ENCODE data around the gene OR2D2. TPM values are rescaled to one million over a fixed set of nuclear protein-coding genes. Genes with fewer than 3 reads are reported as not detected.
"Not testable (repeated sequence)": the region's sequence is repeated elsewhere in the genome, so short reads cannot be mapped to it uniquely, and the experiment has no call there.

OR2D2 gene, protein sequence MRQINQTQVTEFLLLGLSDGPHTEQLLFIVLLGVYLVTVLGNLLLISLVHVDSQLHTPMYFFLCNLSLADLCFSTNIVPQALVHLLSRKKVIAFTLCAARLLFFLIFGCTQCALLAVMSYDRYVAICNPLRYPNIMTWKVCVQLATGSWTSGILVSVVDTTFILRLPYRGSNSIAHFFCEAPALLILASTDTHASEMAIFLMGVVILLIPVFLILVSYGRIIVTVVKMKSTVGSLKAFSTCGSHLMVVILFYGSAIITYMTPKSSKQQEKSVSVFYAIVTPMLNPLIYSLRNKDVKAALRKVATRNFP
- 0.20 TPM for total RNA-seq

DNA sequence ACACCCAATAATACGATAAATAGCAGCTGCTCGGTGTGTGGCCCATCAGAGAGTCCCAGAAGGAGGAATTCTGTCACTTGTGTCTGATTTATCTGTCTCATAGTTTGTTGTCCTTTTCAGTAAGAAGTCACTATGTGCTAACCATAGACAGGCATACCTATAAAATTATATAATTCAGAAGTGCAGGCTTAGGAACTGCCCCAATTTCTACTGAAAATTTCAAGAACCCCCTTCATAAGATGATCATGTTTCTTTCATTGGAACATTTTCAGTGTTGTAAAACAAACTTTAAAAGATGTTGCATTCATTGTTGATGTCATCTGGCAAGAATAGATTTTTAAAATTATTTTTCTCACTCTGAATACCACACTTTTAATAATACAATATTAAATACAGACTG, at the start of gene OR2D2:
TSS of gene OR2D2 (minus strand) at position 101 of the 400 bp plus-strand sequence. CDS start at position 101, 0 bp downstream.
- no peak for ATAC-seq

GRCh38 chr11:6941970-6942369, 49.7 kb upstream of the OR2D2 start:
- ATAC-seq: no peak

GRCh38 chr11:6932145-6932544, 39.8 kb upstream of the OR2D2 start:
- ATAC-seq: no peak

DNA sequence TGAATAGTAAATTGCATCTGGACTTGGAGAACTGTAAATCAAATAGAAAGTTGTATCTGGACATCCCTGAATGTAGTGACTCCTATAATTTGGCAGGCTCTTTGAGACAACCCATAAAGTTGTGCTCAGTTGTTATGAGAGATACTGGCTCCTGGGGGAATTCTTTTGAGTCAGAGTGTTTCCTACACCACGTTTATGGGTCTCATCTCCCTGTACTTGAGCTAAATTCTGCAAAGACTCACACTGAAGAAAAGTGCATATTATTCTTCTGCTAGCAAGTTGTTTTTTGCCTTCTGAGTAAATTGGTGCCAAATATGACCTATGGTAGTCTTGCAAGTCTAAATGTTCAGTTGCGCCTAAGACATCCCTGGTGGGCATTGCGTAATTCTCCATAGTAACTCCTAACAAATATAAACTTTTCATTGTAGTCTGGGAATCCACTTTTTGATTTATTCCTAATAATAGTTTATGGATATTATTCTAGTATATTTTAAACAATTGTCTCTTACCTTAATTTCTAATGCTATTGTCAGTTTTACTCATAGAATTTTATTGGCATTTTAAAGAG, 38.9 kb upstream of the OR2D2 start:
- ATAC-seq: no peak

- no peak for ATAC-seq
Observed at GRCh38 chr11:6928916-6929315, 36.6 kb upstream of the OR2D2 start.

GRCh38 chr11:6927030-6927617, 34.8 kb upstream of the OR2D2 start:
- ATAC-seq: no peak

DNA sequence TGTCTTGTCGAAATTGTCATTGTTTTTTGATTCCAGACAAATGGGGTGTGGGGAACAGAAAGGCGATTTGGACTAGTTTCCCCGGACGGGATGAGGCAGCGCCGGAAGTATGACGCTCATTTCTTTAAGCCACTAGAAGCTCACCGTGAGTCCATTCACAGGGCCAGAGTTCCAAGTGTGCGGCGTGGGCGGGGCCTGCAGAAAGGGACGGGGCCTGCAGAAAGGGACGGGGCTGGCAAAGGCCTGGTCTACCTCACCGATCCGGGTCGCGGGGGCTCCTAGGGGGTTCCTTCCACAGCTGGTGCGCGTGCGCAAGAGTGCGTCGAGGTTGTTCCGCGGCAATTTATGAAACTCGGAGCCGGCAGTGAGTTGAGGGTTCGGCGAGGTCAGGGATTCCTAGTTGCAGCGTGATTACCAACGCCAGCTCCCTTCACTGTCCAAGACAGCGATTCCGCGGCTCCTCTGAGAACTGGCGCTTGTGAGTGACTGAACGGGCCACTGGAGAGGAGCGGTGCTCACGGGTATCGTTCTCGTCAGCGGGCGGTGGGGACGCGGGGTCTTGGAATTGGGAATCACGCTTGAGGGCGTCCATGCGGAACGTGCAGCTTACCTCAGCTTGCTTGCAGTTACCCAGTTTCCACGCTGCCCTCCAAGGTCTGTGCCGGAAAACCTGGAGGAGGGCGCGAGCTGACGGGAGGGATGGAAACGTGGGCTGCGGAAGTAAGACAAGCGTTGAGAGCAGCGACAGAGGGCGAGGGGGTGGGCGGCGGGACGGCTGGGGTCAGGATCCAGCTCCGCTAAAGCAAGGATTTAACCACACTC, 34.1 kb upstream of the OR2D2 start, which contains the start of gene ZNF215:
TSS of gene ZNF215 (plus strand) at position 219 of the 822 bp plus-strand sequence. CDS start 5,847 bp downstream, outside the sequence.
- ATAC-seq: peak; percentile 92

GRCh38 chr11:6925636-6926207, 33.4 kb upstream of the OR2D2 start:
- ATAC-seq: peak; percentile 83

DNA sequence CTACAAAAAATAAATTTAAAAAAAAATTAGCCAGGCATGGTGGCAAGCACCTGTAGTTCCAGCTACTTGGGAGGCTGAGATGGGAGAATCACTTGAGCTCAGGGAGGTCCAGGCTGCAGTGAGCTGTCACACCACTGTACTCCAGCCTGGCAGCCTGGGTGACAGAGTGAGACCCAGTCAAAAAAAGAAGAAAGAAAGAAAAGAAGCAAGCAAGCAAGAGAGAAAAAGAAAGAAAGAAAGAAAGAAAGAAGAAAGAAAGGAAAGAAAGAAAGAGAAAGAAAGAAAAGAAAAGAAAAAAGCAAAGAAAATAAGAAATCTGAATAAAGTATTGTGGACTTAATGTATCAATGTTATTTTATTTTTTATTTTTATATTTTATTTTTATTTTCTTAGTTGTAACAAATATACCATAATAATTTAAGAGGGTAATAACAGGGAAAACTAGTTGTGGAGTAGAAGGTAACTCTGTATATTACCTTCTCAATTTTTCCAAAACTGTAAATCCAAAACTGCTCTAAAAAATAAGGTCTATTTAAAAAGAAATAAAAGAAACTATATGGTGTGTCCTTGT, 32.8 kb upstream of the OR2D2 start:
- no peak for ATAC-seq

DNA sequence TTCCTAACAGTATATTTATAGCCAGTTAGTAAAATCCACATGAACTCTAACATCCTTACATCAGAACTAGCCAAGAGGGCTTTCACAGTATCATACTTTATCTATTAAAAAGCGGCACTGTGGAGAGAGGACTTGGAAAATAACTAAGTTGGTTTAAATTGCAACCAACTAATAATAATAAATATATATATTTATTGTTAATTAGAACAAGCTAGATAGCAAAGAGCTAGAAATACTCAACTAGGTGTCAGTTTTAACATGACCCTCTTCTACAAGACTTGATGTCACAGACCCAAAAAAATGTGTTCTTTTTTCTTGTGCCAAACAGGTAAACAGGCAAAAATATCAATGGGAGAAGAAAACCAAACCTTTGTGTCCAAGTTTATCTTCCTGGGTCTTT, 28.4 kb upstream of the OR2D2 start, which contains the start of gene OR2D3:
TSS of gene OR2D3 (plus strand) at position 301 of the 400 bp plus-strand sequence. CDS start at position 301, 0 bp downstream.
- no peak for ATAC-seq

DNA sequence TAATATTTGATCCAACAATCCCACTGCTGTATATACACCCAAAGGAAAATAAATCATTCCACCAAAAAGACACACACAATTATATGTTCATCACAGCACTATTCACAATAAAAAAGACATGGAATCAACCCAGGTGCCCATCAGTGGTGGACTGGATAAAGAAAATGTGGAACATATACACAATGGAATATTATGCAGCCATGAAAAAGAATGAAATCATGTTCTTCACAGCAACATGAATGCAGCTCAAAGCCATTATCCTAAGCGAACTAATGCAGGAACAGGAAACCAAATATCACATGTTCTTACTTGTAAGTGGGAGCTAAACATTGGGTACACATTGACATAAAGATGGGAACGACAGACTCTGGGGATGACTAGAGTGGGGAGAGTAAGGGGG, 27.4 kb upstream of the OR2D2 start:
- ATAC-seq: no peak

- peak; percentile 11 for ATAC-seq
Observed at GRCh38 chr11:6911948-6912347, 19.6 kb upstream of the OR2D2 start.

GRCh38 chr11:6911378-6911777, 19.1 kb upstream of the OR2D2 start:
- no peak for ATAC-seq

- ATAC-seq: not testable (repeated sequence)
Observed at GRCh38 chr11:6904804-6905203, 12.5 kb upstream of the OR2D2 start.

GRCh38 chr11:6900327-6900999, 8.2 kb upstream of the OR2D2 start:
- ATAC-seq: no peak

DNA sequence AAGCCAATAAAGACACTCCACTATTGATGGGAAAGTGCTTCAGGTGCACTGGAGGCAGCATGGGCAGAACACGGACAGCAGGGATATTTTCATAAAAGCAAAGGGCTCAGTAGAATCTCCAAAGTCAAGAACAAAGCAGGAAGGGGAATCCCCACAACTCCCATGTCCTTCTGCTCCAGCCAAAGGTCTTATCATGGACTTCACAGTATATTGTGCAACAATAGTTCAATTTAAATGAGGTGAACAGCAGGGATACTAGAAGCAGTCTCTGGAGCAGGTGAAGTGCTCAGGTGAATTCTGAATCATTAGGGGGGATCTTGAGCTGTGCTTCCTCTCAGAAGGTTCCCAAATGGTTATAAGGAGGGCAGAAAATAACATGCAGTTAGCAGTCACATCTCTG, 6.6 kb upstream of the OR2D2 start:
- ATAC-seq: no peak

DNA sequence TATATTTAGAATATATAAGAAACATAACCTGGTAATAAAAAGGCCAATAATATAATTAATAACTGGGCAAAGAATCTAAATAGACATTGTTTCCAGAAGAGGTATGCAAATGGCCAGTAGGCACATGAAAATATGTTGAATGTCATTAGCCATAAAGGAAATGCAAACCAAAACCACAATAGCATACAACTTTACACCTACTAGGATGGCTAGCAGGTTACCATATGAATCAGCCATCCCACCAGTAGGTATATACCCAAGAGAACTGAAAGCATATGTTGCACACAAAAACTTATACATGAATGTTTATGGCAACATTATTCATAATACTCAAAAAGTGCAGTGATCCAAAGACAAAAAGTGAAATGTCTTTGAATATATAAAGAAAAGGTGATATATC, 2.7 kb upstream of the OR2D2 start:
- ATAC-seq: no peak

DNA sequence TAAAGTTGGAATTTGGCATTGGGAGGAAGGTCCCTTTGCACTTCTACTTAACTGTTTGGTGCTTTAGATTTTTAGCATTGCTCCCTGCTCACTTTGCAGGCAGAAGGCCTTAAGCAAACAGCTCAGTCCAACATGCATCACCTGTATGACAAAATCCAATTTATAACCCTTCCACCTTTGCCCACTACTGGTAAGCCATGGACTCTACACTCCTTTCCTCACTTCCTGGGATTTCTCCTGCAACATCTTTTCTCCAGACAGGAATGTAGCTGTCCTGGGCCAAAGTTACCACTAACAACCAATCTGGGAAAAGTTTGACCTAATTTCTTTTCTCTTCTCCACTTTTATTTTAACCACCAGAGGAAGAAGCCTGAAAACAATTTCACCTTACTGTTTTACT, 1.8 kb upstream of the OR2D2 start:
- no peak for ATAC-seq

DNA sequence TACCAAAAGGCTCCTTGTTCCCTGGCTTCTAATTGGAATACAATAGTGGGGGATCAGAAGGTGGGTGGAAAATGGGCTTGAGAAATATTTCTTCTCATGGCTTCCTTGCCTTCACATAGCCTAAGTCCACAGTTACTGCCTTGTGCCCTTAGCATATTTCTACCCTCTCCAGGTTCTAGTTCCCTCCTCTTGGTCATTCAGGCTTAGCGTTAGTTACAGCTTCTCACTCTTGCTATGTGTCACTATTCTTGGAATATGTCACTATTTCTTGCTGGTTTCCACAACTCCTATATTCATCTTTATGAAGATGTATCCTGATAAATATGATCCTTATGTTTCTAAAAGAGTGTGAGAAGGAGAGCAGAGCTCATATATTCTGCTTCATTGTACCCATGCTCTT, 2.5 kb downstream of the OR2D2 start:
- no peak for ATAC-seq

GRCh38 chr11:6888830-6889229, 3.5 kb downstream of the OR2D2 start:
- ATAC-seq: no peak

- ATAC-seq: not testable (repeated sequence)
Observed at GRCh38 chr11:6887711-6888110, 4.6 kb downstream of the OR2D2 start.

- ATAC-seq: no peak
Observed at GRCh38 chr11:6882751-6883150, 9.5 kb downstream of the OR2D2 start.

All from esophagus mucosa (tissue), 1 donor.